NCI-H1092 (cell line): ENCODE data around the gene KSR1.
"Not testable (repeated sequence)": the region's sequence is repeated elsewhere in the genome, so short reads cannot be mapped to it uniquely, and the experiment has no call there.

ENCODE experiments used
- DNase-seq: peaks from one replicate; lab custom pipeline; 2025; lab: John Stamatoyannopoulos, UW

Gene KSR1

DNA sequence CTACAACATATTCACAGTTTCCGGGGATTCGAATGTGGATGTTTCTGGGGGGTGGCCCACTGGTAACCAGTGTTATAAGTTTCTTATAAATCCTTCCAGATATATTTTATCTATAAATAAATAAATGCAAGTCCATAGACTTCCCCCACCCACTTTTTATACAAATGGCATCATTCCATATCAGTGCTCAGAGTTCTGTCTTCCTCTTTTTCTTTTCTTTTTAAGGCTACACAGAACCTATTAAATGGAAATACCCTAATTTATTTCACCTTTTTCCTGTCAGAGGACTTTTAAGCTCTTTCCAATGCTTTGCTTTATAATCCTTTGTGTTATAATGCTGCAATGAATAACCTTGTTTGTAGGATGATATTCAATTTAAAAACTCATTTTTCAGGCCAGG, 178.5 kb downstream of the KSR1 start:
- no peak for DNase-seq

DNA sequence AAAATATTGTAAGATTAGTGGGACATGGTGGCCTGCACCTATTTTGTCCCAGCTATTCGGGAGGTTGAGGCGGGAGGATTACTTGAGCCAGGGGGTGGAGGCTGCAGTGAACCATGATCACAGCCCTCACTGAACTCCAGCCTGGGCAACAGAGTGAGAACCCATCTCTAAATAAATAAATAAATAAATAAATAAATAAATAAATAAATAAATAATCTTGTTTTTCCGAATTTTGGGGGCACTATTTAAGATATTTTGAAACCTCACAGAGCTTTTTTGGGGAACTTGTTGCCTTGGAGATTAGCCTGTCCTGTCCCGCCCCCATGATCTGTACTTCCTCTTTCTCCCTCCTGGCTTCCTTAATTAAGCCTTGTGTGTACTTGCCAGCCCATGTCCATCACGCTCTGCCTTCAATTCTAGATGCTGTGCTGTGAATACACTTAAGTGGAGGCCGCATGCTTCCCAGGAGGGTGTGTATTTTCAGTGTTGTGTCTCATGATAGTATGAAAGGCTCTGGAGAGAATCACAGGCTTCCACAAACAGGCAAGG, 179.1 kb downstream of the KSR1 start:
- no peak for DNase-seq

DNA sequence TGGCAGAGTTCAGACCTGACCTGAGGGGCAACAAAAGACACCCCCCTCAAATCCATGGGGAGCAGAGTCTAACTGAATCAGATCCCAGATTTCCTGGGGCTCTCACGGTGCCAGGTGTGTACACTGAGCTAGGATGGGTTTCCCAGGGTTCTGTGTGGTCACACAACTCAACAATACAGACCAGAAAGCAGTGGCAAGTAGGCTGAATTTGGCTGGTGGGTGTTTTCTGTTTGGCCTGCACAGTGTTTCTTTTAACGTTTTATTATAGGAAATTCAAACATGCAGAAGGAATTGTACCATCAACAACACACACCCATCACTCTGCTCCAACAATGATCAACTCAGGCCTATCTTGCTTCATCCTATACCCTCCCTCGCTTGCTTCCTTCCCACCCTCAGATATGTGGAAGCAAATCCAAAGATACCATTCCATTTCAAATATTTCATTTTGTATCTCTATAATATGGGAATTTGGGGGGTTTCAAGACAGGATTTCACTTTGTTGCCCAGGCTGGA, 179.8 kb downstream of the KSR1 start:
- DNase-seq: not testable (repeated sequence)

DNA sequence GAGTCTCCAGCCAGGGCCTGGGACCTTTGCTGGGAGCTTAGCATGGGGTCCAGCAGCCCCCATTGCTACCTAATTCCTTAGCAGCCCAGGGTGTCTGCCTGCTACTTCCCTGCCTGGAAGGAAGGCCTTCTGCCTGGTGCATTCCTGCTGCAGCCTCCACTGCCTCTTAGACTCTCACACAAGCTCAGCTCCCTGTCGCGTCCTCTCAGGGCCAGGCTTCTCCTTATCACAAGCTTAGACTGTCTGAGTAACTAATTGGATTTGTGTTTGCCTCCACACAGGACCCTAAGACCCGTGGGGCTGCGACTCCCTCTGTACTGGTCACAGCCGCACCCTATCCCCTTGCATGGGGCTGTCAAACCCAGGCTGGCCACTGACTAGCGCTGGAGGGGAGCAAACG, 181.6 kb downstream of the KSR1 start:
- DNase-seq: not testable (repeated sequence)

DNA sequence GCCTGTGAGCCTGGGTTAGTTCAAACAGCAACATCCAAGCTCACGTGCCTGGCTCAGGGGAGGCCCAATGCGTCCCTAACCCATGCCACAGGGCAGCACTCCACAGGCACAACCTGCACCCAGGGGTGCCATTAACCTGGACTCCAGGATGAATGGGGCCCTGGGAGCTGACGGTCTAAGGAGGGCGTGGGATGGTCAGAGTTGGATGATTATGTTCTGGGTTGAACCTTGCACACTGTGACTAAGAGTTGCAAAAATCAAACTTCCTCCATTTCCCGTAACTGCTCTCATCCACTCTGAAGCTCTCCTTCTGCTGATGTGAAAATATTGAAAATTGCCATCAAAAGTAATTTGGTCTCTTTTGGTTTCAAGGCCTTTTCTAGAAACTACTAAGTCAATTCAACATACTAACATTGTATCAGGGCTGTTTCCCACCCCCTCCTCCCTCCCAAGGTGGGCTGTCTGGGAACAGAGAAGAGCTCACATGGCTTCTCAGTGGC, 182.2 kb downstream of the KSR1 start:
- not testable (repeated sequence) for DNase-seq

DNA sequence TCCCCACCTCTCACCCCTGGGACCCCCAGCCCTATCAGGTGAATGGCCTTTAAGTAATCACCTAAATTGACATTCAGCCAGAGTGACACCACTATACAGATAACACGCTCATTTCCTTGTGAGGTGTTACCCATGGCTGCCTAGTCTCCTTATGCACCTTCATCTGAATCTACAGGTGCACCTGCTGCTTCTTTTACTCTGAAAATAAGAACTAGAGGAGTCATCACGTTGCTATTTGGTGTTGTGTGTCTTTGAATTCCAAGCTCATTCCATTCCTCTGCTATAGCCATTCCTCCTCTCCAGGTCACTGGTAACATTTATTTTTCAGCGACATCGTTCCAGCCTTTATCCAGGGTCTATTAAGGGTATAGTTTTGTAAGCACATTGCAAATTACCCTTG, 184.5 kb downstream of the KSR1 start:
- no peak for DNase-seq

DNA sequence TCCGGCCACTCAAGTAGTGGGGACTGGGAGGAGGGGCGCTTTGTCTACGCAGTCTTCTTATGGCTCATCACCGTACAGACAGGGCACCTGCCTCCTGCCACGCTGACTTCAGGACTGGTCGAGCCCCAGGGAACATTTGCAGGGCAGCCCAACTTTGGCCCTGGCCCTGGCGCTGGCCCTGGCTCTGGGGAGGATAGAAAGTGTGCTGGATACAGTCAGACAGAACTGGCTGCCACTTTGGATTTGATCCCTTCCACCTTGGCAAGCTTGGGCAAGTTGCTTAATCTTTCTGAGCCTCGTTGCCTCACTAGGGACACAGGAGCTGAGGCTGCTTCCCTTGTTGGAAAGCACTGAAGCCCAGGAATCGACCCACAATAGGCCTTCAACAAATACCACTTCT, 188.3 kb downstream of the KSR1 start:
- no peak for DNase-seq

DNA sequence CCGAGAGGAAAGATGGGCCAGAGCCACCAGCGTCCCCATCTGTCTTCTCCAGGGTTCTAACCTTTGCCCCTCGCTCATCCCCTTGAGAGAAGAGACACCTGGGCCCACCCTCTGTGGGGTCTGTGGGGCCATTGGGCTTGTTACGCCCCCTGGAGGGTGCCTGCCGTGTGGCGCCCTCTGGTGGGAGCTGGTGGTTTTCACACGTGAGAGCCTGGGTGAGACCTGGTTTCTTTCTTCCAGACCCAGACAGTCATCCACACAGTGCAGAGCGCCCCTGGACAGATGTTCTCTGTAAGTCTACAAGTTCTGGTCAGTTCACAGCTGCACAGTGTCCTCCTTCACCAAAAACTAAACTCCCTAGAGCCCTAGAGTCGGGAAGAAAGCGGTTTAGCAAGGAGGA, 189.4 kb downstream of the KSR1 start:
- not testable (repeated sequence) for DNase-seq

DNA sequence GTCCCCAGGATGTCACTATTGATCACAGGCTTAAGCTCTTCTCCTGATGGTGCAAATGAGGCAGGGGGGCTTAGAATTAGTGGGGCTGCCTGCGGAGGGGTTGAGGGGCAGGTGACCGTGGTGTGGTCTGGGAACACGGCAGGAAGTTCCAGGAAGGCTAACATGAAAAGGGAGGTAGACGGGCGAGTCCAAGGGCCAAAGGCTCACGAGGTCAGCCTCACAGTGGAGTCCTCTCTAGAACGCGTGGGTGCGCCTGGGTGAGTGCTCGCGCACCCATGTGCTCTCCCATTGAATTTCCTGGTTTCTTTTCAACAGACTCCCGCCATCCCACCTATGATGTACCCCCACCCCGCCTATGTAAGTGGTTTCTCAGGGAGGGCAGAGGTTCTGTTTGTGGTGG, 190.0 kb downstream of the KSR1 start:
- no peak for DNase-seq

DNA sequence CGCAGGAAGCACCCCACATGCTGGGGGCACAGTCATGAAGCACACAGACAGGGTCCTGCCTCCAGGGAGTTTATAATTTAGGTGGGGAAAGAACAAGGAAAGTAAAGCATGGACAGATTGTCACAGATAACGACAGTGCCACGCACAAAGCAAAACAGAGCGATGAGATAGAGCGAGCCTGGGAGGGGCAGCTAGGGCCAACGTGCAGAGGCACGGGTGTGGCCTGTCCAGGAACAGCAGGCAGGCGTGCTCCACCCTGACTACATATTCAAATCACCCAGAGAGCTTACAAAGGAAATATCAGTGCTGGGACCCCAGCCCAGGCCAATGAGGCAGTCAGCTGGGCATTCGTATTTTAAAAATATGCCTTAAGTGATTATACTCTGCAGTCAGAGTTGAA, 191.5 kb downstream of the KSR1 start:
- no peak for DNase-seq

DNA sequence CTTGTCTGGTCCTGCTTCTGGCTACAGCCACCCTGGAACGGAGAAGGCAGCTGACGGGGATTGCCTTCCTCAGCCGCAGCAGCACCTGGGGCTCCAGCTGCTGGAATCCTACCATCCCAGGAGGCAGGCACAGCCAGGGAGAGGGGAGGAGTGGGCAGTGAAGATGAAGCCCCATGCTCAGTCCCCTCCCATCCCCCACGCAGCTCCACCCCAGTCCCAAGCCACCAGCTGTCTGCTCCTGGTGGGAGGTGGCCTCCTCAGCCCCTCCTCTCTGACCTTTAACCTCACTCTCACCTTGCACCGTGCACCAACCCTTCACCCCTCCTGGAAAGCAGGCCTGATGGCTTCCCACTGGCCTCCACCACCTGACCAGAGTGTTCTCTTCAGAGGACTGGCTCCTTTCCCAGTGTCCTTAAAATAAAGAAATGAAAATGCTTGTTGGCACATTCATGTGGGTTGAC, 192.9 kb downstream of the KSR1 start:
- DNase-seq: not testable (repeated sequence)

DNA sequence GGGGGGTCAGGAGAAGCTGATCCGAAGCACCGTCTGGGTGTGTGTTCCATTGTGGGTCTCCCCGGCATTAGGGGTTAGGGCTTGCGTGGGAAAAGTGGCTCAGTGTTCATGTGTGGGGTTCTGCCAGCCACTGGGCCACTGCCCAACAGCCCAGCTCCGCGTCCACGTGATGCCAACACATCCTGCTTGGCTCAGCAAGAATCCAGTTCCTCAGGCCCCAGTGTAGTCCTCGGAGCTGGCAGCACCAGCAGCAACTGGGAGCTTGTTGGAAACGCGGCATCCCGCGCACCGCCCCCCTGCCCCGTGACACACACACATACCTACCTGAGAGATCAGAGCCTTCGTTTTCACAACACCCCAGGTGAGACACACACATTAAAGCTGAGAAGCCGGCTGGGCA, 193.7 kb downstream of the KSR1 start:
- no peak for DNase-seq

DNA sequence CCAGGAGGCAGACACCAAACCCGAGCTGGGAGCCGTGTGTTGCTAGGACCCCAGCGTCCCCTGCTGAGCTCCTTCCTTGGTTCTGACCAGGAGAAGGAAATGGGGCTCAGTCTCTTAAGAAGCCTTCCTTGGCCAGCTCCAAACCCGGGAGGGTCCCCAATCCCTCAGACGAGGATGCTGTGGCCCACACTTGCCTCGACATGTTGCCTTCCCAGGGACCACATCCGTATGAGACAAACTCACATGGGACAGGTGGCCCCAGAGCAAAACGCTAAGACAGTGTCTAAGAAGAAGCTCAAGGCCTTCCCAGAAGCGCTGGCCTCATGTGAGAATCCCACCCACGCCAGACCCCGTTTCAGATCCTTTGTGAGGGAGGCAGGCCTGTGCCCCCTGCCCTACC, 194.6 kb downstream of the KSR1 start:
- no peak for DNase-seq

DNA sequence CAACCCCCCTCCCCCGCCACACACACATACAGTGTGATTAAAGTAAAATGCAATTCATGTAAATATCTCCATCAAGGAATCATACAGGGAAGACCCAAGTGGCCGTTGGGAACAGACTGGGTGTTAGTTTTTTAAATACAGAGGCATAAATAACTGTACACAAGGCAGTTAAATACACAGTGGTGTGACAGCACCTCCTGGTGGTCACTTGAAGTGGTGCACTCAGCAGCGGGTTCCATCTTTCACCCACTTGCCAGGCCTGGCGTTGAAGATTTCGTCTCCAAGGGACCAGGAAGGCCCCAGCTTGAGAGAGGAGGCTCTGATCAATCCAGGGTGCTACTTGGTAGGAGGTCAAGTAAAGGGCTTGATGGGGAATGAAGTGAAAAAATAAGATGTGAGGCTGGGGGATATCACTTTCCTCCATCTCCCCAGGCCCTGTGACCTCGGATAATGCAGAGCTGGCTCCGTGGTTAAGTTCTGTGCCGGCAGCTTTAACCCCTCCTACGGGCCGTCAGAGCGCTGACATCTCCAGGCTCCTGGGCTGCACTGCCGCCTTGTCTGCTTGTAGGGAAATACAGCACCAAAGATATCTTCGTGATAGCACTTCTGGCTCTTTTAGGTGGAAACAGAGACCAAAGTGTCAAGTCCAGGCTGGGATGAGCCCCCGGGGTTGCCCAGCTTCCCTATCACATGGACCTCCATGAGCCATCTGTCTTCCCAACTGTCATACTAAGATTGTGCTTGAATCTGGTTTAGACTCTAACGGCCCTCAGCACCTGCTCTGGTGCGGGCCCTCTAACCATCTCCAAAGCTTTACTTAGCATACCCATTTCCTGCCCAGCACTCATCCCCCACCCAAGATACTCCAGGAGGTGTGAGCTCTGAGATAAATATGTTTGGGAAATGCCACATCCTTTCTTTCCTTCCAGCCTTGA, 195.4 kb downstream of the KSR1 start:
- no peak for DNase-seq

DNA sequence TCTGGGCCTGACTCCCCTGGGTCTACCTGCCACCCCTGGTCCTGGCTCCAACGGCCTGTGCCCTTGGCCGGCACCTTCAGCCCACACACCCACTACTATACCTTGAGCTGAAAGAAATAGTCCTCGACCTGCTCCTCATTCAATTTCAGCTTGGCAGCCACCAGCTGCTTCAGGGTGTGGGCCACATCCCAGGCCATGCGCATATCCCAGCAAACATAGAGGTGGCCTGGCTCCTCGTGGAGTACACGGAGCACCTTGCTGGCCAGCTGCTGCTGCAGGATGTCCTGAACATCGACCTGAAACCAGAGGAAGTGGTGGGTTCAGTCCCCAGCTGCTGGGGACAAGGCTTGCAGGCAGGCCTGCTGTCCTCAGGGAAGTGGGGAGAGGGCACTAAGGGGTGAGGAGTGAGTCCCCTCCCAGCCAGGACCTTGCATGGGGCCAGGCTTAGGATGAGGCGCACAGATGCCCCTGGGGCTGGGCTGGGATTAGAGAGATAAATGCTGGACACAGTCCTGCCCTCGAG, 197.3 kb downstream of the KSR1 start:
- DNase-seq: not testable (repeated sequence)

DNA sequence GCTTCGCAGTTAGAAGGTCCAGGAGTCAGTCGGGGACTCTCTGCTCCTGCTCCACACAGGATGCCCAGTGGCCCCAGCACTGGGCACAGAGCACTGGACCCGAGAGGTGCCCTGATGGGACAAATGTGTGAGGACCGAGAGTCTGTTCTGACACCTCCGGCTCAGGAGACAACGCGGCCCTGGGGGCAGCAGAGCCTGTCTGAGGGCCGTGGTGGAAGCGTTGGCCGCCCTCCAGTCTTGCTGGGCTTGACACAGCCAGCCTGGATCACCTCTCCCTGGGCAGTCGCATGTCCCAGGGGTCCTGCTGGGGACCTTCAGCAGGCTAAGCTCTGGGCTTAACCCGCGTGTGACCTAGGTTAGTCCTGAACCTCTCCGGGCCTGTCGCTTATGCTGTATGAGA, 197.9 kb downstream of the KSR1 start:
- no peak for DNase-seq

DNA sequence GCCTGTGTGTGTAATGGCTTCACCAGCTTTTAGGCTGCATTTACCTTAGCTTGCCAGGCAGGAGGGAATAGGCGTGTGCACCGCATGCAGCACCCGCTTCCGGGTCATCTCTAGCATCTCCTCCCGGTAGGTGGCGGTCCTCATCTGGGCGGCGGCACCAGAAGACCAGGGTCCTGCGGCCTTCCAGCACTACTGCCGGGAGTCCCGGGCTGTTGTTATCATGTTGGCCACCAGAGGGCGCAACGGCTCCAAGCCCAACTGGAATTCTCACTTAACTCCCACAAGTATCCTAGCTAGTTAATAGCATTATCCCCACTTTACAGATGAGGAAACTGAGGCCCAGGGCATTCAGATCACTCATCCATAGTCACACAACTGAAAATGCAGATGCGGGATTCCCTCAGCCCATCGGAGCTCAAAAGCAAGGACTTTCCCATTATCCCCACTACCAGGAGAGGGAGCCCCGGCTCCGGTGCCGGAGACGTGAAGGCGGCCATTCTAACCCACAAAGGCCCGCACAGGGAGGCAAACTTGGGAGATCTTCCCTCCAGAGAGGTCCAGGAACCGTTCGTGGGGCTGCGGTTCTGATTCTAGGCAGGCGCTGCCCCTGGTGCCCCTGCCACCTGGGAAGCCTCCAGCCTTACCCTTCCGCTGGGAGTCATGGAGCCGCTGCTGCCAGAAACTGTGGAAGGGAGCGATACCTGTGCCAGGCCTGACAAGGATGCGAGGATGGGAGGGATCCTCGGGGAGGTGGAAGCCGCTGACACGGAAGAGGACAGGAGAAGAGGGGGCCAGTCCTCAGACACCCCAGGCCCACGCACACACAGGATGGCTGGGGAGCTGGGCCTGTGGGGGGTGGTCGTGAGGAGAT, 198.6 kb downstream of the KSR1 start:
- DNase-seq: peak; percentile 36

DNA sequence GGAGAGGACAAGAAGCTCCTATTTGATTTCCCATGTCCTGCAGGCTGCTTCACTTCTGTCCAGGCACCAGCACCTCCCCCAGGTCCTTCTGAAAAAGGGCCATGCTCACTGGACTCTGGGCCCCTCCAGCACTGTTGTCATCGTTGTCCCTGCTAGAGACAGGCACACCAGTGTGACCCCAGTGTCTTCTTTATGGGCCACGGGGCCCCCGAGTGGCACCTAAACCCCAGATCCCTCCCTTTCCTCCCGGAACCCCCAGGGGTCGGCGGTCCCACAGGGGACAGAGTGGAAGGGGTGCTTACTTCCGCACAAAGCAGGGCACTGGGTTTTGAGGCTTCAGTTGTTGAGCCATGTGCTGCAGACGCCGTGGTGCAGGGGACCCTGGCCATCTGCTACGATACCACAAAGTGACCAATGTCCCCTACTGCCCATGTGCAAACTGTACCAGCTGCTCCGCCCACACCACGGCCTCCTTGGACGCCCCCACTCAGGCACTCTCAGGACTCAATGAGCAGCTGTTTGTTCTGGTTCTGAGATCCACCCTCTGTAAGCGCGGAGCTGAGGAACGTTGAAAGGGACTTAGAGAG, 199.4 kb downstream of the KSR1 start:
- not testable (repeated sequence) for DNase-seq

DNA sequence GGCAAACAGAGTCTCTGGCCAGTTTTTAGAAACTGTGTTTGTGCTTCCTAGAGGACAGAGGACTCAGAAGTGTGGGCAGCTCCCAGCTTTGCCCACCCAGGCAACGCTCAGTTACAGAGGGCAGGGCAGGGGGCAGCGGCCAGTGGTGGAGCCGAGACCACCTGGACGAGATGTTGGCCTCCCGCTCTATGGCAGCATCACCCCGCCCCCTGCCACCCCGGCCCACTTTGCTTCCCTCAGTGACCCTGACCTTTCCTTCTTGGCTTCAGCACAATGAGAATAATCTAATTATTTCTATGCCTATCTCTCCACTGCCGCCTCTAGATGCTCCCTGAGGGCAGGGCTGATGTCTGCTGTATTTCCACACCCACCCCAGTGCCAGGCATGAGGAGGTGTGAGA, 200.4 kb downstream of the KSR1 start:
- DNase-seq: not testable (repeated sequence)

DNA sequence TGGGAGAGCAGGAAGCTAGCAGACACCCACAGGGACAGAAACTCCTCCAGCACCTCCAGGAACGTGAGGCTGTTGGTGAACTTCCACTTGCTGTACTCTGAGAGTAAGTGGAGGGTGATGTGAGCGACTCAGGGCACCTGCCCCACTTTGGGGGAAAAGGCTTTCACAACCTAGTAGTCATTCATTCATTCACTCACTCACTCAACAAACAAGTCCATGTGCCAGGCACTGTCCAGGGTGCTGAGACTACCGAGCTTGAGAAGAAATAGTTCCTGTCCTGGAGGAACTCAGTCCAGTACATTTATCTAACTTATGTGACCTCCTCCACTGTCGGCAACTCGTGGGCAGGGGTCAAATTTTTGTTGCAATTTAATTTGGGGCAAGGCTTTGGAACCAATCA, 201.4 kb downstream of the KSR1 start:
- no peak for DNase-seq

DNA sequence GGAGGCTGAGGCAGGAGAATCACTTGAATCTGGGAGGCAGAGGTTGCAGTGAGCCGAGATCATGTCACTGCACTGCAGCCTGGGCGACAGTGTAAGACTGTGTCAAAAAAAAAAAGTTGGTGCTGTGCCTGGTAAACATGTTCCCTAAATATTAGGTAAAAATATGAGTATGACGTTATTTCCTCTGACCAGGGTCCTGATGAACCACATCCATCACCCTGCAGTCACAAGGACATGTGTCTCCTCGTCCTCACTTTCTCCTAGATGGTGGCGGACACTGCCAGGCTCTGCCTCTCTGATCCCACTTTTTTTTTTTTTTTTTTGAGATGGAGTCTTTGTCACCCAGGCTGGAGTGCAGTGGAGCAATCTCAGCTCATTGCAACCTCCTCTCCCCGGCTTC, 203.4 kb downstream of the KSR1 start:
- no peak for DNase-seq

DNA sequence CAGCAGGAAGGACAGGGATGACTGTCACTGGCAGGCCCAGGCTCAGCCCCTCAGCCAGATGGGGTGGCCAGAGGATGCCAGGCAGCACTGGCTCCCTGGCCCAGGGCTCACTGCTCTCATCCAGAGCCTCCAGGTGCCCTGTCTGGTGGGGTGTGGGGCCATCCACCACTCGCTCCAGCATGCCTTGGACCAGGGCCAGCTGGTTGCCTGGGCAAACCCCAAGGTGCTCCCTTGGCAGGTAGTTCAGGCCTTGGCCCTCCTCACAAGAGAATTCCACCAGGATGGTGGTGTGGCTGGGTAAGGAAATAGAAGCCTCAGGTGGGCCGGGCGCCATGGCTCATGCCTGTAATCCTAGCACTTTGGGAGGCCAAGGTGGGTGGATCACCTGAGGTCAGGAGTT, 204.2 kb downstream of the KSR1 start:
- no peak for DNase-seq
